ENCODE data around the gene SPTB.

GRCh38 chr14:64729386-64730060 lies 150.2 kb downstream of the SPTB start:
- TF ChIP-seq POLR2A (IDR thresholded peaks at IDR 0.05; ENCODE audit: low read length), result no peak
- TF ChIP-seq GATA1 (IDR thresholded peaks at IDR 0.05; ENCODE audit: low read depth, low read length), result no peak
